GM23338 (cell line): ENCODE data around the gene CACNA1C. TPM values are rescaled to one million over a fixed set of nuclear protein-coding genes. Genes with fewer than 3 reads are reported as not detected.

Experiments
- ATAC-seq: fragments of 200-7000 bp; cut with Tn5 transposase; 3 replicates; pipeline ENCODE4 v1.9.1; 2020
- DNase-seq: peaks from one replicate; pipeline ENCODE4 v3.0.0-alpha.2; 2015; ENCODE audit warnings: low spot score
- H2AFZ ChIP-seq: fragments of 200-600 bp; sonication (generic); 2 replicates; pipeline ENCODE4 v1.8.0; 2016; ENCODE audit warnings: antibody characterized with exemption, mild to moderate bottlenecking, moderate library complexity
- H3F3A ChIP-seq: fragments of 200-600 bp; sonication (generic); replicated peaks from 2 replicates; pipeline ENCODE4 v1.8.0; 2017; ENCODE audit warnings: antibody characterized with exemption, mixed run types, low read depth
- H3K27ac ChIP-seq: fragments of 200-600 bp; sonication (generic); 2 replicates; pipeline ENCODE4 v1.6.1; 2016; ENCODE audit warnings: low read depth
- H3K27me3 ChIP-seq: fragments of 200-600 bp; sonication (generic); 2 replicates; pipeline ENCODE4 v1.8.0; 2016; ENCODE audit warnings: mild to moderate bottlenecking, mixed run types, moderate library complexity; ENCODE audit not compliant: insufficient read depth
- H3K36me3 ChIP-seq: fragments of 200-600 bp; sonication (generic); 2 replicates; pipeline ENCODE4 v1.8.0; 2016; ENCODE audit warnings: mild to moderate bottlenecking; ENCODE audit not compliant: insufficient read depth
- H3K4me1 ChIP-seq: fragments of 200-600 bp; sonication (generic); 2 replicates; pipeline ENCODE4 v1.8.0; 2016; ENCODE audit warnings: mild to moderate bottlenecking, moderate library complexity; ENCODE audit not compliant: insufficient read depth
- H3K4me2 ChIP-seq: fragments of 200-600 bp; sonication (generic); 2 replicates; pipeline ENCODE4 v1.7.1; 2017; ENCODE audit warnings: mixed run types
- H3K4me3 ChIP-seq: fragments of 200-600 bp; sonication (generic); 2 replicates; pipeline ENCODE4 v1.6.1; 2016; ENCODE audit warnings: mixed run types
- H3K79me2 ChIP-seq: fragments of 200-600 bp; sonication (generic); replicated peaks from 2 replicates; pipeline ENCODE4 v1.8.0; 2017; ENCODE audit warnings: mild to moderate bottlenecking; ENCODE audit not compliant: insufficient read depth
- H3K9me2 ChIP-seq: fragments of 200-600 bp; sonication (generic); 2 replicates; pipeline ENCODE4 v1.8.0; 2017; ENCODE audit not compliant: insufficient read depth
- H4K20me1 ChIP-seq: fragments of 200-600 bp; sonication (generic); replicated peaks from 2 replicates; pipeline ENCODE4 v1.8.0; 2017; ENCODE audit warnings: mild to moderate bottlenecking; ENCODE audit not compliant: insufficient read depth
- H3K27ac Mint-ChIP-seq: 2 replicates; pipeline ENCODE4 v1.8.0; 2020; ENCODE audit warnings: inconsistent platforms, mild to moderate bottlenecking, moderate library complexity, mixed read lengths
- H3K27me3 Mint-ChIP-seq: 3 replicates; pipeline ENCODE4 v1.8.0; 2022; ENCODE audit warnings: low read depth, mild to moderate bottlenecking, moderate library complexity, mixed read lengths, inconsistent platforms; ENCODE audit not compliant: insufficient read depth, poor library complexity
- H3K36me3 Mint-ChIP-seq: 3 replicates; pipeline ENCODE4 v1.8.0; 2021; ENCODE audit warnings: low read depth, mild to moderate bottlenecking, inconsistent platforms, moderate library complexity, mixed read lengths
- H3K4me1 Mint-ChIP-seq: 3 replicates; pipeline ENCODE4 v1.8.0; 2020; ENCODE audit warnings: mild to moderate bottlenecking, inconsistent platforms, mixed read lengths
- H3K4me3 Mint-ChIP-seq: 3 replicates; pipeline ENCODE4 v1.8.0; 2021; ENCODE audit warnings: moderate library complexity, mild to moderate bottlenecking, inconsistent platforms, mixed read lengths
- H3K9me3 Mint-ChIP-seq: 3 replicates; pipeline ENCODE4 v1.8.0; 2020; ENCODE audit warnings: moderate library complexity, mild to moderate bottlenecking, inconsistent platforms, mixed read lengths
- CREB1 ChIP-seq: fragments of 250-450 bp; sonication (Bioruptor Pico); IDR thresholded peaks from 2 replicates; pipeline ENCODE4 v1.5.0; 2020; ENCODE audit warnings: low read depth, mild to moderate bottlenecking, moderate library complexity
- ETS1 ChIP-seq: IDR thresholded peaks from 2 replicates; pipeline ENCODE4 v1.6.1; 2016; ENCODE audit warnings: antibody characterized with exemption
- EZH2 ChIP-seq: fragments of 200-600 bp; sonication (generic); IDR thresholded peaks from one replicate; pipeline ENCODE4 v1.8.0; 2017; ENCODE audit warnings: antibody characterized with exemption, mild to moderate bottlenecking, low read depth; ENCODE audit not compliant: unreplicated experiment
- EZH2phosphoT487 ChIP-seq: fragments of 200-600 bp; sonication (generic); IDR thresholded peaks from one replicate; pipeline ENCODE4 v1.8.1; 2018; ENCODE audit warnings: antibody characterized with exemption; ENCODE audit not compliant: unreplicated experiment
- JUNB ChIP-seq: IDR thresholded peaks from one replicate; pipeline ENCODE4 v1.6.1; 2016; ENCODE audit warnings: antibody characterized with exemption; ENCODE audit not compliant: unreplicated experiment
- NANOG ChIP-seq: IDR thresholded peaks from 2 replicates; pipeline ENCODE4 v1.6.1; 2016; ENCODE audit warnings: antibody characterized with exemption, borderline replicate concordance
- POLR2AphosphoS5 ChIP-seq: IDR thresholded peaks from 2 replicates; pipeline ENCODE4 v1.6.1; 2016; ENCODE audit warnings: antibody characterized with exemption, low read depth
- STAT1 ChIP-seq: IDR thresholded peaks from one replicate; pipeline ENCODE4 v1.6.1; 2016; ENCODE audit warnings: antibody characterized with exemption; ENCODE audit not compliant: unreplicated experiment
- ZNF114 ChIP-seq: fragments of 250-450 bp; sonication (Bioruptor Pico); IDR thresholded peaks from 2 replicates; pipeline ENCODE4 v1.5.0; 2020; ENCODE audit warnings: mild to moderate bottlenecking, moderate library complexity
- ZNF331 ChIP-seq: fragments of 250-450 bp; sonication (Bioruptor Pico); IDR thresholded peaks from 2 replicates; pipeline ENCODE4 v1.5.0; 2020; ENCODE audit warnings: low read depth, mild to moderate bottlenecking, moderate library complexity
- ZNF462 ChIP-seq: fragments of 250-450 bp; sonication (Bioruptor Pico); IDR thresholded peaks from 2 replicates; pipeline ENCODE4 v1.5.0; 2020; ENCODE audit warnings: mild to moderate bottlenecking, moderate library complexity
- polyA plus RNA-seq: library from polyadenylated mRNA; unstranded; fragments of >200 nt; fragmentation: Nextera tagmentation; extraction: Ambion mirVana; gene quantifications from 2 replicates; pipeline ENCODE4 v1.2.1, GENCODE V29; 2016
- total RNA-seq: library from RNA; depleted of rRNA; stranded (reverse); fragments of >200 nt; shearing (Covaris generic); gene quantifications from 2 replicates; pipeline ENCODE4 v1.2.3, GENCODE V29; 2014
- TF ChIP-seq, protein P1 (sequence below): IDR thresholded peaks from one replicate; pipeline ENCODE4 v1.6.1; 2018; ENCODE audit warnings: antibody characterized with exemption; ENCODE audit not compliant: unreplicated experiment

CACNA1C gene
- total and polyA plus RNA-seq, 2 experiments from 2014 or later, result 0.78 to 2.1 TPM

DNA sequence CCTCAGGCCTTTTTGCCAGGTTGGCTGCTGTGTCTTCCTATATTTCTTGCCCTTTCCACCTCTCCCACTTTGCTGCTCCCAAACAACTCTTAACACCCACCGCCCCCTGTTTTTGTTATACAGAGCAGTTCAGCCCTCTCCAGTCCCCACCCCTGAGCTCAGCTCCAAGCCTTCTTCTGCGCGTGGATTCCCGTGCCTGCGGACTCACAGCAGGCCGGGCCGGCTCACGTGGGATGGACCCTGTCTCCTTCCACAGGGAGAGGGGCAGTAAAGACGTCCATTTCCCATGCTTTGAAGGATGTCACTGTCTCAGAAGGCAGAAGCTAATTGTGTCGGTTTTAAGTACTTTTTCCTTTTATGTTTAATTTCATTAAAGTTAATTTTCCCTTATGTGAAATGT lies 139.4 kb downstream of the CACNA1C start:
- TF ChIP-seq ZNF331 (CRISPR knock-in tag) (no peak), CREB1 (CRISPR knock-in tag) (no peak), ETS1 (no peak), EZH2 (no peak), EZH2phosphoT487 (no peak), NANOG (no peak), ZNF114 (CRISPR knock-in tag) (no peak), POLR2AphosphoS5 (no peak), STAT1 (no peak), ZNF462 (CRISPR knock-in tag) (no peak), JUNB (no peak)
- TF ChIP-seq, protein P1, sequence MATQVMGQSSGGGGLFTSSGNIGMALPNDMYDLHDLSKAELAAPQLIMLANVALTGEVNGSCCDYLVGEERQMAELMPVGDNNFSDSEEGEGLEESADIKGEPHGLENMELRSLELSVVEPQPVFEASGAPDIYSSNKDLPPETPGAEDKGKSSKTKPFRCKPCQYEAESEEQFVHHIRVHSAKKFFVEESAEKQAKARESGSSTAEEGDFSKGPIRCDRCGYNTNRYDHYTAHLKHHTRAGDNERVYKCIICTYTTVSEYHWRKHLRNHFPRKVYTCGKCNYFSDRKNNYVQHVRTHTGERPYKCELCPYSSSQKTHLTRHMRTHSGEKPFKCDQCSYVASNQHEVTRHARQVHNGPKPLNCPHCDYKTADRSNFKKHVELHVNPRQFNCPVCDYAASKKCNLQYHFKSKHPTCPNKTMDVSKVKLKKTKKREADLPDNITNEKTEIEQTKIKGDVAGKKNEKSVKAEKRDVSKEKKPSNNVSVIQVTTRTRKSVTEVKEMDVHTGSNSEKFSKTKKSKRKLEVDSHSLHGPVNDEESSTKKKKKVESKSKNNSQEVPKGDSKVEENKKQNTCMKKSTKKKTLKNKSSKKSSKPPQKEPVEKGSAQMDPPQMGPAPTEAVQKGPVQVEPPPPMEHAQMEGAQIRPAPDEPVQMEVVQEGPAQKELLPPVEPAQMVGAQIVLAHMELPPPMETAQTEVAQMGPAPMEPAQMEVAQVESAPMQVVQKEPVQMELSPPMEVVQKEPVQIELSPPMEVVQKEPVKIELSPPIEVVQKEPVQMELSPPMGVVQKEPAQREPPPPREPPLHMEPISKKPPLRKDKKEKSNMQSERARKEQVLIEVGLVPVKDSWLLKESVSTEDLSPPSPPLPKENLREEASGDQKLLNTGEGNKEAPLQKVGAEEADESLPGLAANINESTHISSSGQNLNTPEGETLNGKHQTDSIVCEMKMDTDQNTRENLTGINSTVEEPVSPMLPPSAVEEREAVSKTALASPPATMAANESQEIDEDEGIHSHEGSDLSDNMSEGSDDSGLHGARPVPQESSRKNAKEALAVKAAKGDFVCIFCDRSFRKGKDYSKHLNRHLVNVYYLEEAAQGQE, result no peak
- Mint-ChIP-seq H3K27ac (peak overlapping the region; percentile 74), H3K4me1 (peaks cover 69% of the 10 kb centered on the region), H3K9me3 (no peaks in the 10 kb centered on the region), H3K27me3 (peaks cover 12% of the 10 kb centered on the region), H3K36me3 (no peaks in the 10 kb centered on the region), H3K4me3 (no peak overlapping the region; the same call in 2 of the 3 replicates)
- H3K36me3 ChIP-seq, result no peaks in the 10 kb centered on the region
- no peak for ATAC-seq
- H3K79me2 ChIP-seq, result no peaks in the 10 kb centered on the region
- no peak overlapping the region for H3K27ac ChIP-seq
- H3K4me3 ChIP-seq, result no peak overlapping the region
- no peaks in the 10 kb centered on the region for H3K27me3 ChIP-seq
- no peak overlapping the region for H3K4me2 ChIP-seq
- H3K4me1 ChIP-seq, result peaks cover 23% of the 10 kb centered on the region
- H3F3A ChIP-seq, result peaks cover 11% of the 10 kb centered on the region; the same call in 1 of the 2 replicates
- no peak for DNase-seq
- no peaks in the 10 kb centered on the region for H3K9me2 ChIP-seq
- H4K20me1 ChIP-seq, result no peaks in the 10 kb centered on the region
- H2AFZ ChIP-seq, result no peak overlapping the region
